Measurements from ENCODE around the gene NKAIN1.

GRCh38 chr1:31221072-31221471 lies 18.6 kb downstream of the NKAIN1 start:
- no peak for TF ChIP-seq POLR2AphosphoS5 (IDR thresholded peaks at IDR 0.05; ENCODE audit: low read depth, low read length)
- TF ChIP-seq POLR2A (IDR thresholded peaks at IDR 0.05; ENCODE audit: low read depth, low read length): no peak
- TF ChIP-seq TAF1 (IDR thresholded peaks at IDR 0.05; ENCODE audit: low read depth, low read length): no peak
